GM12892 (cell line): ENCODE measurements around the gene VWA7.
A peak's percentile ranks its signal among the peaks of the same experiment; 100 is the strongest.

Source experiments
- DNase-seq: peaks from one replicate; pipeline ENCODE4 v3.0.0; 2011; ENCODE audit not compliant: insufficient read length
- FAIRE-seq: peaks from 2 replicates; lab custom pipeline; 2011; peaks lifted over from hg19 to GRCh38; lab: Jason Lieb, UNC
- POLR2A ChIP-seq: IDR thresholded peaks from 2 replicates; pipeline ENCODE4 v1.6.1; 2011; ENCODE audit warnings: low read depth, low read length, control low read depth
- POLR2AphosphoS5 ChIP-seq: IDR thresholded peaks from 2 replicates; pipeline ENCODE4 v1.6.1; 2011; ENCODE audit warnings: low read depth, low read length, control low read depth
- TAF1 ChIP-seq: IDR thresholded peaks from 2 replicates; pipeline ENCODE4 v1.6.1; 2011; ENCODE audit warnings: low read depth, mild to moderate bottlenecking, control low read depth, low read length, borderline replicate concordance

The VWA7 gene

GRCh38 chr6:31782126-31782855, 5.2 kb upstream of the VWA7 start:
- no peak for FAIRE-seq
- TF ChIP-seq POLR2AphosphoS5 (no peak), TAF1 (no peak), POLR2A (no peak)
- DNase-seq = peak; percentile 10

DNA sequence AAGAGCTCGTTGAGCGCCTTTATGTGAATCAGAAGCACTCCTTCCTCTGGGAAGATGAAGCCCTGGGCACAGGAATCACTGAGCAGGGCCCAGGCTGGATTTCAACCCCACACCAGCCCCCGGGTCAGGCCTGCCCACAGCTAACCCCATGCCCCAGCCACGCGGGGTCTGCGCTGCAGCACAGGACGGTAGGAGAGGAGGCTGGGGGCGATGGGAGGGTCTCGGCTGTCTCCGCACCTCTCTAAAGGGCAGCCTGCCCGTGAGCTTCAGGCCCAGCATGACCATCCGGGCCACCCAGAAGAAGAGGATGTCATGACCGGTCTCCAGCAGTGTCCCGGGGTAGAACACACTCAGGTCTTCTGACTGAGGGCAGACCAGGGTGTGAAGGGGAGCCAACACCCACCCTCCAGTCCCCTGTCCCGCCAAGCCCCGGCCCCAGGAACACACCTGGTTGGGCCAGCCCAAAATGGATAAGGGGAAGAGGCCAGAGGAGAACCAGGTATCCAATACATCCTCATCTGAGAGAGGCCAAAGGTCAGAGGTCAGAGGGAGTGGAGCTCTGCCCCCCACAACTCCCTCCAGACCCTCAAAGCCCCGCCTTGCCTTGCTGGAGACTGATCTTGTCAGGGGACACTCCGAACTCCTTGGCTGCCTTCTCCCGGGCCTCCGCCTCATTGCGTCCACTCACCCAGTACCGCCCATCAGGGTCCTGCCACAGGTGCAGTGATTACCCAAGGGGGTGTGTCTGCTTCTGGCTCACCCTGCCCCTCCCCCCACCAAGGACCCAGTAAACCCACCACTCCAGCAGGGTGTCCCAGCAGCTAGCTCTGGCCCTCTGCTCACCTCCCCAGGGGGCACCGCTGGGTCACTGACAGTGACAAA, 4.4 kb upstream of the VWA7 start:
- DNase-seq (peak; percentile 11), FAIRE-seq (no peak)

DNA sequence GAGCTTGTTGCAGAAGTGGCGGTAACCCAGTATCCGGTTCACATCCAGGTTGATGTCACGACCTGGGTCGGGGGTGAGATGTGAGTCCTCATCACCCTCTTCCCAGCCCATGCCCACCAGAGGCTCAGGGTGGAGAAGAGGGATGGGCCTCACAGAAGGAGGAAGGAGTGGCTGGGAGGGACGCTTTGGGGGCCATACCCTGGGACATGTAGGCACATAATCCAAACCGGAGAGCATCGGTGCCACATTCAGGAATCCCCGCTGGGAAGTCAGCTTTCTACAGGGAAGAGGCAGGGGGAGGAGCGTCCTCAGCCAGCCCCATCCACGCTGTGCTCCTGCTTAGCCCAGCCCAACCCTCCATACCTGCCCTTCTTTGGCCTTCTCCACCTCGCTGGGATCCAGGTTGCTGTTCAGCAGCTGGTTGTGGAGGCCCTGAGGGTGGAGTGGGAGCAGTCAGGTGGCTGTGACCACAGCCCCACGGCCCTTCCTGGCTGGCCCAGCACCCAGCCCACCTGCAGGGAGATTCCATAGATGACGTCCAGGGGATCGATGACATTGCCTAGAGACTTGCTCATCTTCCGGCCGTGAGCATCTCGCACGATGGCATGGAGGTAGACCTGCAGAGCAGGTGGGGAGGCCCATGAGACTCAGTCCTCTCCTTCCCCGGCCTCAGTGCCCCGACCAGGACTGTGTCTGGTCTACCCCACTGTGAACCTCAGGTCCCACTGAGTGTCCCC, 3.5 kb upstream of the VWA7 start:
- no peak for TF ChIP-seq POLR2A
- TF ChIP-seq TAF1 = no peak
- no peak for TF ChIP-seq POLR2AphosphoS5
- no peak for FAIRE-seq

More for the DNA sequence above, 4.4 kb upstream of the VWA7 start:
- TF ChIP-seq TAF1 (no peak), POLR2AphosphoS5 (no peak), POLR2A (no peak; the same call in 1 of the 2 replicates)

GRCh38 chr6:31779908-31780307, 2.8 kb upstream of the VWA7 start:
- DNase-seq = no peak
- TF ChIP-seq POLR2A (no peak), TAF1 (no peak), POLR2AphosphoS5 (no peak)
- no peak for FAIRE-seq

More for the DNA sequence above, 3.5 kb upstream of the VWA7 start:
- no peak for DNase-seq

DNA sequence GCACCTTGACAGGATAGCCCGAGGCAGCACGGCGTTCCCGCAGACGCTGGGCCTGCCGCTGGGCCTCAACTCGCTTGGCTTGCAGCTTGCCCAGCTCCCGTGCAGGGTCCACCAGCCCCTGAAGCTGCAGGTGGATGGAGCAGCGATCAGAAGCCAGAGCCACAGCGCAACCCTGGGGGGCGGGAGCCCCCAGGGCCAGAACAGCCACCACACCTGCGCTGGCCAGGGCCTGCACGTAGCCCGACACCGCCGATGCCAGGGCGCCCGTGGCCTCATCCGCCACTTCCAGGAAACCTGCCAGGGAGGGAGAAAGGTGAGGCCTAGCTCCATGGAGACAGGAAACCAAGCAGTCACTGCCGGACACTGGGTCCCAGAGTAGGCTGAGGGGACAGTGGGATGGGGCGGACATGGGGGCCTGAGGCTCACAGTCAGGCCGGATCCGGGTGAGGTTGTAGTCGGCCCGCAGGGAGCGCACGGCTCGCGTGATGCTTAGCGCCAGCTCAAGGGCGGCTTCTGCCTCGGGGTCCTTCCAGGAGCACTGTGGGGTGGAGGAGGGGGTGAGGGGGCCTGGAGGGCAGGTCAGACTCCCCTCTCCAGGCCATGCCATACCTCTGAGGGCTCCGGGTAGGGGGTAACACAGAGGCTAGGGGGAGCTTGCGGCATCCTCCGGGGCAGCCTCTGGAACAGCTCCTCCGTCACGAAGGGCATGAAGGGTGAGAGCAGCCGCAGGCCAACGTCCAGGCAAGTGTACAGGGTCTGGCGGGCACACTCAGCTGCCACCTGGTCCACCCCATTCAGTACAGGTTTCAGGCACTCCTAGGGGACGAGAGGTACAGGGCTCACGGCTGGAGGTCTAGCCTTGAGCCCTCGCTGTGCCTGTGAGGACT, 2.1 kb upstream of the VWA7 start:
- no peak for TF ChIP-seq TAF1
- 0 out of 2 replicates have a peak, but pooled peaks have one; percentile 17 for TF ChIP-seq POLR2AphosphoS5
- no peak for FAIRE-seq
- DNase-seq = no peak

DNA sequence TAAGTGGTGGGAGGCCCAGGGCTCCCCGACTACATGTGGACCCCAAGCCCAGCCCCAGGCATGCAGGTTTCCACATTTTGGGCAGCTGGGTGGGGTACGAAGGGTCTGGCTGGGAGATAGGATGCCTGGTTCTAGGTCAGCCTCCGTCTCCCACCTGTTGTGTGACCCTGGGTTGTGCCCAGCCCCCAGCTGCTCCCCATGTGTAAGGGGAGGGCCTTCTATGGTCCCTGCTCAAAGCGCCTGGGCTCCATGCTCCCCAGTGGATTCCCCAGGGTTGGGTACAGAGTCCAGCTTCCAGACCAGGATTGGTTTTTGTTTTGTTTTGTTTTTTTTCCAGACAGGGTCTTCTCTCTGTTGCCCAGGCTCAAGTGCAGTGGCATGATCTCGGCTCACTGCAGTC, 1.1 kb upstream of the VWA7 start:
- FAIRE-seq (no peak), DNase-seq (no peak)
- no peak for TF ChIP-seq TAF1
- TF ChIP-seq POLR2A = no peak

- TF ChIP-seq TAF1 = no peak
- TF ChIP-seq POLR2A = no peak
- no peak for TF ChIP-seq POLR2AphosphoS5
- DNase-seq (no peak), FAIRE-seq (no peak)
Observed at GRCh38 chr6:31777667-31778050, 531 bp upstream of the VWA7 start.

DNA sequence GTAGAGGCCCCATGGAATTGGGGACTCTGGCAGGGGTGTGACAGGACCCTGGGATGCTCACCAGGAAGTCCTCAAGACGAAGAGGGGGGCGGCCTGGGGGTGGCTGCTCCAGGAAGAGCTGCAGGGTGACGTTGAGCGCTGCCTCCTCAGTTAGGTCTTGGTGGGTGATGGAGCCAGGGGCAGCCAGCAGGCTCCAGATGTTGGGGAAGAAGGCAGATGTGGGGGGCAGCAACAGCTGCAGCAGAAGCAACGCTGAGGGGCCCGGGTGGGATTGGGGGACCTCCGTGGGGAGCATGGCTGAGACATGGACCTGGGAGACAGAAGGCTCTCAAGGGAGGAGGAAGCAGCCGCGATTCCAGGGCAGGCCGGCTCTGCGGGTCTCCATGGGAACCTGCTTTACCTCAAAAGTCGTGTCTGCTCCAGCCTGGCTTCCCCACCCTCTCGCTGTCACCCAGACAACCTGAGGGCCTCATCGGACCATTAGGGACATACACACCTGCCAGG, 591 bp downstream of the VWA7 start:
- DNase-seq = no peak
- peak; percentile 36 for FAIRE-seq
- TF ChIP-seq POLR2AphosphoS5 (no peak), POLR2A (peak; percentile 19; the same call in 1 of the 2 replicates)

GRCh38 chr6:31775633-31776484, 1.3 kb downstream of the VWA7 start:
- TF ChIP-seq POLR2A (no peak), POLR2AphosphoS5 (no peak), TAF1 (no peak)
- FAIRE-seq (no peak), DNase-seq (no peak)

GRCh38 chr6:31775184-31775583, 1.9 kb downstream of the VWA7 start:
- FAIRE-seq = no peak
- TF ChIP-seq POLR2A (no peak), TAF1 (no peak), POLR2AphosphoS5 (no peak)
- no peak for DNase-seq
